Measurements from ENCODE around the gene ATL2. TPM values are rescaled to one million over a fixed set of nuclear protein-coding genes. Genes with fewer than 3 reads are reported as not detected.
"Not testable (repeated sequence)": the region's sequence is repeated elsewhere in the genome, so short reads cannot be mapped to it uniquely, and the experiment has no call there.

The ATL2 gene
- total and polyA plus RNA-seq, 12 donors, result 19.8 to 313 (median 71.9) TPM

DNA sequence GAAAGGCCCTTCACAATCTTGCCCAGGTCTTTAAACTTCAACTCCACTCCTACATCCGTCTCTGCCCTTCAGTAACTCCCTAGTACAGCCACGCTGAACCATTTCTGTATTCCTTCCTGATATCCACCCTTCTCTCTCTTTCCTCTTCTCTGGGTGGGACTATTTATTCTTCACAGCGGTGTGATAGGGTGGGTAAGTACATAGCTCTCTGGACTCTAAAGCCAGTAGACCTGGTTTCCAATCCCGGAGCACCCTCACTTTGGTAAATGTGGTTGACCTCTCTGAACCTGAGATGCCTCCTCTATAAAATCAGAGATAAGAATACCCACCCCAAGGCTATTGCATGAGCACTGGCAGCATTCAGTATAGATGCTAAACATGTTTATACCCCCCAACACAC, 86.7 kb downstream of the ATL2 start:
- DNase-seq, result no peak
- no peaks in the 10 kb centered on the region for H3K36me3 ChIP-seq (replicated peaks in 1 of 2)
- no peak overlapping the region for H3K27ac ChIP-seq
- TF ChIP-seq, protein P1, sequence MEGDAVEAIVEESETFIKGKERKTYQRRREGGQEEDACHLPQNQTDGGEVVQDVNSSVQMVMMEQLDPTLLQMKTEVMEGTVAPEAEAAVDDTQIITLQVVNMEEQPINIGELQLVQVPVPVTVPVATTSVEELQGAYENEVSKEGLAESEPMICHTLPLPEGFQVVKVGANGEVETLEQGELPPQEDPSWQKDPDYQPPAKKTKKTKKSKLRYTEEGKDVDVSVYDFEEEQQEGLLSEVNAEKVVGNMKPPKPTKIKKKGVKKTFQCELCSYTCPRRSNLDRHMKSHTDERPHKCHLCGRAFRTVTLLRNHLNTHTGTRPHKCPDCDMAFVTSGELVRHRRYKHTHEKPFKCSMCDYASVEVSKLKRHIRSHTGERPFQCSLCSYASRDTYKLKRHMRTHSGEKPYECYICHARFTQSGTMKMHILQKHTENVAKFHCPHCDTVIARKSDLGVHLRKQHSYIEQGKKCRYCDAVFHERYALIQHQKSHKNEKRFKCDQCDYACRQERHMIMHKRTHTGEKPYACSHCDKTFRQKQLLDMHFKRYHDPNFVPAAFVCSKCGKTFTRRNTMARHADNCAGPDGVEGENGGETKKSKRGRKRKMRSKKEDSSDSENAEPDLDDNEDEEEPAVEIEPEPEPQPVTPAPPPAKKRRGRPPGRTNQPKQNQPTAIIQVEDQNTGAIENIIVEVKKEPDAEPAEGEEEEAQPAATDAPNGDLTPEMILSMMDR (IDR thresholded peaks at IDR 0.05), result no peak
- no peak for TF ChIP-seq POLR2A (IDR thresholded peaks at IDR 0.05)
- intact Hi-C loops (cut with DNase I), result no loop called here
- H3K4me3 ChIP-seq, result no peak overlapping the region
- H3K9me3 ChIP-seq (replicated peaks in 1 of 3), result peaks cover 0 to 4% (median 0%) of the 10 kb centered on the region in 3 donors
- H3K4me1 ChIP-seq (replicated peaks in 1 of 2), result no peaks in the 10 kb centered on the region
- peaks cover 5% of the 10 kb centered on the region for H3K27me3 ChIP-seq
- WGBS, 4 donors, result 66 to 77% (median 76%) methylated on average over 4 of the region's 4 CpGs

DNA sequence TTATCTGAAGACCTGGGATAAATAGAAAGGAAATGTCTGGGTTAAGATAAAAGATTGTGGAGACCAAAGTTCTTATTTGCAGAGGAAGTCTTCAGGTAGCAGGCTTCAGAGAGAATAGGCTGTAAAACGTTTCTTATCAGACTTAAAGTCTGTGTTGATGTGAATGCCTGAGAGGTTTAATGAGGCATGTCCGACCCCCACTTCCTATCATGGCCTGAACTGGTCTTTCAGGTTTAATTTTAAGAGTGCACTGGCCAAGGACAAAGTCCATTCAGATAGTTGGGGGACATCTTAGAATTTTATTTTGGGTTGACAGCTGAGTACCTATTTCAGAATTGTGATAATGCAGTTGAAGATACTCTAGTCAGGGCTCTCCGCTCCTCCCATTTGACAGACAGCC, 92.1 kb downstream of the ATL2 start:
- intact Hi-C loops (cut with DNase I), result no loop called here
- Histone ChIP-seq H3K9me3 (replicated peaks in 1 of 3) (no peaks in the 10 kb centered on the region), H3K27ac (no peak overlapping the region), H3K36me3 (replicated peaks in 1 of 2) (no peaks in the 10 kb centered on the region), H3K4me3 (no peak overlapping the region), H3K4me1 (replicated peaks in 1 of 2) (no peaks in the 10 kb centered on the region), H3K27me3 (peaks cover 5% of the 10 kb centered on the region)
- 31 to 64% (median 52%) methylated on average over 2 to 3 of the region's 3 CpGs for WGBS, 4 donors
- no peak for TF ChIP-seq POLR2A (IDR thresholded peaks at IDR 0.05)
- TF ChIP-seq, protein P1 (IDR thresholded peaks at IDR 0.05), result no peak
- no peak for DNase-seq

DNA sequence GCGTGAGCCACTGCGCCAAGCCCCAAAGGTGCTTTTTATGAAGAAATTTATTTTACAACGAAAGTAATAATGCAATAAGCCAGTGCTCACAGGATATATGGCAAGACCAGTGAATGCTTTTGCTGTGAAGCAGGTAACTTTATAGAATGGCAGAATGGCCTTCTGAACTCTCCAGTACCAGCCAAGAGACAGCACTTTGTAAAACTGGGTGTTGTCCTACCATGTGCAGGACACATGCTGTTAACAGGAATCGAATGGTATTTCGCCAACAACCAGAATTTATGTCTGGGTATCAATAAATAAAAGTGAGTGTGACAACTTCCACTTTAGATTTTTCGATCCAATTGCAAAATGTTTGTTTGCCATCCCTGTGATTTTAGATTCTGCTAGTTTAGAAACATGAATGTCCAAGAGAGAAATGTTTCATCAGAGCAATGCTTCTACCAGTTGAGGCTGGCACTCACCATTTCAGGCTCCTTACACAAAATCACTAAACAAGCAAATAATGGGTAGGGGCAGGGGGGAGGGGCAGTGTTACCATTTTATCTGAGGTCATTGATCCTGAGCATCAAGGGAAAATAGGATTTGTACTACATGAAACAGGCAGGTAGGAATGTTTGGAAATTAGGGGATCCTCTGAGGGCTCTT, 95.9 kb downstream of the ATL2 start:
- 85 to 93% (median 89%) methylated on average over 6 of the region's 6 CpGs for WGBS, 4 donors
- H3K27me3 ChIP-seq, result peaks cover 5% of the 10 kb centered on the region
- H3K4me3 ChIP-seq, result no peak overlapping the region
- H3K27ac ChIP-seq, result no peak overlapping the region
- no peak for TF ChIP-seq POLR2A (IDR thresholded peaks at IDR 0.05)
- TF ChIP-seq, protein P1 (IDR thresholded peaks at IDR 0.05), result no peak
- intact Hi-C loops (cut with DNase I), result no loop called here
- H3K36me3 ChIP-seq (replicated peaks in 1 of 2), result no peaks in the 10 kb centered on the region
- DNase-seq, result no peak
- no peaks in the 10 kb centered on the region for H3K9me3 ChIP-seq (replicated peaks in 1 of 3)
- H3K4me1 ChIP-seq (replicated peaks in 1 of 2), result no peaks in the 10 kb centered on the region

DNA sequence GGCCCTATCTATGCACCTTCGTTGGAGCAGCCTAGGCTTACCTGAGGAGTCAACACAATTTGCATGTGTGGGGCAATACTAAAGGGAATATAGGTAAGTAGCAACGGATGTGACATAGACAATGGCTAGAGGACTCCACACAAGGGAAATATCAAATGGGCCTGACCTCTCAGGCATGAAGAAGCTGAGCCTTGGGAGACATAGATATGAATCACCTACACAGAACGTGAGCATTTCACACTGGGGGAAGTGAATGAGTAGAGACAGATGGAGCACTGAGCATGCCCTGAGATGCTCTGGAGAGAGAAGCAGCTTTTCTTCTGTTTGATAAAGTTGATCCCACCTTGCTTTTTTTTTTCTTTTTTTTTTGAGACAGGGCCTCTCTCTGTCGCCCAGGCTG, 97.9 kb downstream of the ATL2 start:
- Histone ChIP-seq H3K36me3 (replicated peaks in 1 of 2) (no peaks in the 10 kb centered on the region), H3K27me3 (no peaks in the 10 kb centered on the region), H3K9me3 (replicated peaks in 1 of 3) (no peaks in the 10 kb centered on the region), H3K4me3 (no peak overlapping the region), H3K27ac (no peak overlapping the region), H3K4me1 (replicated peaks in 1 of 2) (no peaks in the 10 kb centered on the region)
- 65 to 85% (median 76%) methylated on average over 4 of the region's 4 CpGs for WGBS, 4 donors
- intact Hi-C loops (cut with DNase I), result loop anchor here (5.0 to 10.0 kb wide), 4 partner anchors 204 to 864 kb away; partner anchors contain the start of gene CYP1B1 (in 1 of the 2)
- DNase-seq, result no peak
- TF ChIP-seq POLR2A (IDR thresholded peaks at IDR 0.05), result no peak
- TF ChIP-seq, protein P1 (IDR thresholded peaks at IDR 0.05), result no peak

DNA sequence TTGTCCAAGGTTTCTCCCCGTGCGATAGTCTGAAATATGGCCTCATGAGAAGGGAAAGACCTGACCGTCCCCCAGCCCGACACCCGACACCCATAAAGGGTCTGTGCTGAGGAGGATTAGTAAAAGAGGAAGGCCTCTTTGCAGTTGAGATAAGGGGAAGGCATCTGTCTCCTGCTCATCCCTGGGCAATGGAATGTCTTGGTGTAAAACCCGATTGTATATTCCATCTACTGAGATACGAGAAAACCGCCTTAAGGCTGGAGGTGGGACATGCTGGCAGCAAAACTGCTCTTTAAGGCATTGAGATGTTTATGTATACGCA, 99.0 kb downstream of the ATL2 start:
- DNase-seq, result not testable (repeated sequence)

More for the DNA sequence above, 99.0 kb downstream of the ATL2 start:
- 82 to 90% (median 84%) methylated on average over 9 of the region's 9 CpGs for WGBS, 4 donors
- not testable (repeated sequence) for H3K9me3 ChIP-seq (replicated peaks in 1 of 3); H3K4me3 ChIP-seq; H3K27ac ChIP-seq; H3K4me1 ChIP-seq (replicated peaks in 1 of 2); H3K27me3 ChIP-seq; H3K36me3 ChIP-seq (replicated peaks in 1 of 2)
- intact Hi-C loops (cut with DNase I), result loop anchor here (5.0 to 10.0 kb wide), 4 partner anchors 203 to 863 kb away; partner anchors contain the start of gene CYP1B1 (in 1 of the 2)
